NCI-H345 treated with DMSO at 0.1 percent for 48 hours (cell line): ENCODE data around the gene PCDHGA11.
"Not testable (repeated sequence)": the region's sequence is repeated elsewhere in the genome, so short reads cannot be mapped to it uniquely, and the experiment has no call there.

ENCODE experiments used
- DNase-seq: peaks from one replicate; lab custom pipeline; 2025; ENCODE audit not compliant: unreplicated experiment; lab: John Stamatoyannopoulos, UW

The PCDHGA11 gene

DNA sequence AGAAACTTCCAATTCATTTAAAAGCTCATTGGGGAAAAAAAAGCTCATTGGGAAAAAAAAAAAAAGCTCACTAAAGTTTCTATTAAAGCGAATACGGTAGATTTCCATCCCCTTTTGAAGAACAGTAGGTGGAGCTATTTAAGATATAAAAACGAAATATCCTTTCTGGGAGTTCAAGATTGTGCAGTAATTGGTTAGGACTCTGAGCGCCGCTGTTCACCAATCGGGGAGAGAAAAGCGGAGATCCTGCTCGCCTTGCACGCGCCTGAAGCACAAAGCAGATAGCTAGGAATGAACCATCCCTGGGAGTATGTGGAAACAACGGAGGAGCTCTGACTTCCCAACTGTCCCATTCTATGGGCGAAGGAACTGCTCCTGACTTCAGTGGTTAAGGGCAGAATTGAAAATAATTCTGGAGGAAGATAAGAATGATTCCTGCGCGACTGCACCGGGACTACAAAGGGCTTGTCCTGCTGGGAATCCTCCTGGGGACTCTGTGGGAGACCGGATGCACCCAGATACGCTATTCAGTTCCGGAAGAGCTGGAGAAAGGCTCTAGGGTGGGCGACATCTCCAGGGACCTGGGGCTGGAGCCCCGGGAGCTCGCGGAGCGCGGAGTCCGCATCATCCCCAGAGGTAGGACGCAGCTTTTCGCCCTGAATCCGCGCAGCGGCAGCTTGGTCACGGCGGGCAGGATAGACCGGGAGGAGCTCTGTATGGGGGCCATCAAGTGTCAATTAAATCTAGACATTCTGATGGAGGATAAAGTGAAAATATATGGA lies 9.7 kb downstream of the PCDHGA11 start, which contains the start of gene PCDHGA12:
Gene PCDHGA12 (plus strand): TSS at position 176 of the 782 bp plus-strand sequence. CDS start 253 bp downstream, at position 429.
- no peak for DNase-seq

DNA sequence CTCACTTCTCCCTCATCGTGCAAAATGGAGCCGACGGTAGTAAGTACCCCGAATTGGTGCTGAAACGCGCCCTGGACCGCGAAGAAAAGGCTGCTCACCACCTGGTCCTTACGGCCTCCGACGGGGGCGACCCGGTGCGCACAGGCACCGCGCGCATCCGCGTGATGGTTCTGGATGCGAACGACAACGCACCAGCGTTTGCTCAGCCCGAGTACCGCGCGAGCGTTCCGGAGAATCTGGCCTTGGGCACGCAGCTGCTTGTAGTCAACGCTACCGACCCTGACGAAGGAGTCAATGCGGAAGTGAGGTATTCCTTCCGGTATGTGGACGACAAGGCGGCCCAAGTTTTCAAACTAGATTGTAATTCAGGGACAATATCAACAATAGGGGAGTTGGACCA lies 10.4 kb downstream of the PCDHGA11 start:
- DNase-seq = no peak

DNA sequence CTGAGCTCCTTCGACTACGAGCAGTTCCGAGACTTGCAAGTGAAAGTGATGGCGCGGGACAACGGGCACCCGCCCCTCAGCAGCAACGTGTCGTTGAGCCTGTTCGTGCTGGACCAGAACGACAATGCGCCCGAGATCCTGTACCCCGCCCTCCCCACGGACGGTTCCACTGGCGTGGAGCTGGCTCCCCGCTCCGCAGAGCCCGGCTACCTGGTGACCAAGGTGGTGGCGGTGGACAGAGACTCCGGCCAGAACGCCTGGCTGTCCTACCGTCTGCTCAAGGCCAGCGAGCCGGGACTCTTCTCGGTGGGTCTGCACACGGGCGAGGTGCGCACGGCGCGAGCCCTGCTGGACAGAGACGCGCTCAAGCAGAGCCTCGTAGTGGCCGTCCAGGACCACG lies 11.5 kb downstream of the PCDHGA11 start:
- DNase-seq = not testable (repeated sequence)

DNA sequence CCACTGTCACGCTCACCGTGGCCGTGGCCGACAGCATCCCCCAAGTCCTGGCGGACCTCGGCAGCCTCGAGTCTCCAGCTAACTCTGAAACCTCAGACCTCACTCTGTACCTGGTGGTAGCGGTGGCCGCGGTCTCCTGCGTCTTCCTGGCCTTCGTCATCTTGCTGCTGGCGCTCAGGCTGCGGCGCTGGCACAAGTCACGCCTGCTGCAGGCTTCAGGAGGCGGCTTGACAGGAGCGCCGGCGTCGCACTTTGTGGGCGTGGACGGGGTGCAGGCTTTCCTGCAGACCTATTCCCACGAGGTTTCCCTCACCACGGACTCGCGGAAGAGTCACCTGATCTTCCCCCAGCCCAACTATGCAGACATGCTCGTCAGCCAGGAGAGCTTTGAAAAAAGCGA lies 11.9 kb downstream of the PCDHGA11 start:
- not testable (repeated sequence) for DNase-seq

DNA sequence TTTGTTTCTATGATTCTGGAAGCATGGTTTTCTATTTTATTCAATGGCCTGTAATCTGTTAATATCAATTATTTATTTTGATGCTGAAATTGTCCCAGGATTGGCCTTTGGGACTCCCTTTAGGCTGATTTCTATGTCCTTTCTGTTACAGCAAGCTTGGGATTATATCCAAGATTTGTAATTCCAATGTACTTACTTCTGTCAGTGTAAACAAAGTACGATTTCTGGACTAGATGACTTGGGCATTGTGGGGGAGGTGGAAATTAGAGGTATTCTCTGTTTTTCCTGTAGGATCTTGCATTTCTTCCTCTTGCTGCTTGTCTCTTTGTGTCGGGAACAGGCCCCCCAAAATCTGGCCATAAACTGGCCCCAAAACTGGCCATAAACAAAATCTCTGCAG lies 13.2 kb downstream of the PCDHGA11 start:
- DNase-seq = no peak

DNA sequence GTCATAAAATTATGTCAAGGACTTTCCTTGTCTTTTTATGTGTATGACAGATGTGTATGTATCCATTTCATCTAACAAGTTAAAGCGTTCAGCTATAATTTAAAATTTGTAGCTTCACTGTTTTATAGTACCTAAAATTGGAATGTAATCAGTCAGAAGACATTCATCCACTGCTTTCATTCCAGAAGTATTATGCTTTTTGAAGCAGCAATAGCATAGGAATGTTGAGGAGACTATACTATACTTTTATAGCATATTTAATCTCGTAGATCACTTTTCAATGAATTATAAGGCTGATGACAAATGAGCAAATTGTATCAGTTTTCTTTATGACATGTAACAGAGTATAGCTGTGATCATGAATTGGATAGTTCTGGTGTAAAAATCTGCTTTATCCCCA lies 16.4 kb downstream of the PCDHGA11 start:
- DNase-seq = no peak

DNA sequence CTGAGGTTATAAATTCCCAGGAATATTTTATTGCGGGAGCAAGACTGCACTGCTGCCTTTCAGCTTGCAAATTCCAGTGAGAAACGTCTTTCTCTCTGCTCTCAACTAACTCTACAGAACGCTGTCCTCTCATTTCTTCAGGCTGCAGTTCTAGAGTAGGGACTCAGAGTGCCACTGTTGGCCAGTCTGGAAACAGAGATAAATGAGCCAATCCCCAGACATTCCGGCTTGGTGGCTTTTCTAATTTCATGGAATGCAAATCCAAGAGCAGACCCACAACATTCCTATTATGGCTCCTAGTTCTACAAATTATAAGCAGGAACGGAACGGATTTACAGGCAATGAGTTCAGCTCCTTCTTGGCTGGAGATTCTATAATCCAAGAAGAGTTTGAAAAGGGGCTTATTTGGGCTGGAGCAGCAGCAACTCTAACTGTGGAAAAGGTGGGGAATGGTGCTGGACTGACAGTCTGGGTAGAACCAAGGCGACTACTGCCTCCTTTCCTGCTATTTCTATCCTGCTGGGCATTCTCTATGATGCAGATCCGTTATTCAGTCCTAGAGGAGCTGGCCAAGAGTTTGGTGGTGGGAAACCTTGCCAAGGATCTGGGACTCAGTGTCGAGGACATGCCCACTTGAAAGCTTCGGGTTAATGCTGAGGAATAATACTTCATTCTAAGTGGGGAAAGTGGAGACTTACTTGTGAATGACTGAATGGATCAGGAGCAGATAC lies 18.7 kb downstream of the PCDHGA11 start:
- no peak for DNase-seq

DNA sequence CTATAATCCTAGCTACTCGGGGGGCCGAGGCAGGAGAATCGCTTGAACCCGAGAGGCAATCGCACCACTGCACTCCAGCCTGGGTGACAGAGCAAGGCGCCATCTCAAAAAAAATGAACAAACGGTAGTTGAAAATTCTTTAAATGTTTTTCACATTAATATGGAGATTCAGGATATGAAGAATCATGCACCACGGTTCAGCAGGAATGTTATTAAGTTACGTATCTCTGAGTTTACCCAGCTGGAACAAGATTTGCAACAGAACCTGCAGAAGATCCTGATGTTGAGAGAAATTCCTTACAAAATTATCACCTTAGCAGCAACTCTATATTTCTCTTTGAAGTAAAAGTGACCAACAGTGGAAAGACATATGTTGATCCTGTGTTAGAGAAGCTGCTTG lies 19.5 kb downstream of the PCDHGA11 start:
- DNase-seq = no peak

DNA sequence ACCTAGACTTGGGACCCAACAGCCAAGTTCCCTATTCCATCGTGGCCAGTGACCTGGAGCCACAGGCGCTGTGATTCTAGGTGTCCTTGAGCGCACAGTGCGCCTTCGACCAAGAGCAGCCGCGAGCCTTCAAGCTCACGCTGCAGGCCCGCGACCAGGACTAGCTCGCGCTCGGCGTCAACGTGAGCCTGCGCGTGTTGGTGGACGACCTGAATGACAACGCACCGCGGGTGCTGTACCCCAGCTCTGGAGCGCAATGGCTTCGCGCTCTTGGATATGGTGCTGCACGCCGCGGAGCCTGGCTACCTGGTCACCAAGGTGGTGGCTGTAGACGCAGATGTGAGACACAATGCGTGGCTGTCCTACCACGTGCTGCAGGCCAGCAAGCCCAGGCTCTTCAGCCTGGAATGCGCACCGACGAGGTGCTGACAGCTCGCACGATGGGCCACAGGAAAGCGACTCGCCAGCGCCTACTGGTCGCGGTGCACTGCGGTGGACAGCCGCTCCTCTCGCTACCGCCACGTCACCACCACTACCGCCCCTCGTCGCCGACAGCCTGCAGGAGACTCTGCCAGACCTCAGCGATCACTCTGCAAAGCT lies 20.8 kb downstream of the PCDHGA11 start:
- no peak for DNase-seq

DNA sequence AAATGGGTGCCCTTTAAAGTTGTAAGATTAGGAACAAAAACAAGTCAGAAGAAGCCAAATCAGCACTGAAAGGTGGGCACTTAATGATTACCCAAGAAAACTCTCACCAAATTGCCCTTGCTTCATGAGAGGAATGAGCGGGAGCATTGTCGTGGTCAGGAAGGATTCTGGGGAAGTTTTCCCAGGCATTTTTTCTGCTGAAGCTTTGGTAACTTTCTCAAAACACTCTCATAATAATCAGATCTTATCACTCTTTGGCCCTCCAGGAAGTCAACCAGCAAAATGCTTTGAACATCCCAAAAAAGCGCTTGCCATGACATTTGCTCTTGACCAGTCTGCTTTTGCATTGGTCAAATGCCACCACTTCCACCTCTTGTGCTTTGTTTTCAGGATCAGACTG lies 44.5 kb downstream of the PCDHGA11 start:
- DNase-seq = no peak
